IMR-90 (cell line): ENCODE results near the gene MAK. TPM values are rescaled to one million over a fixed set of nuclear protein-coding genes. Genes with fewer than 3 reads are reported as not detected.

Source experiments
- ATAC-seq: fragments of 200-7000 bp; cut with Tn5 transposase; 2 replicates; pipeline ENCODE4 v1.9.1; 2020; ENCODE audit warnings: low read depth, mild to moderate bottlenecking, moderate library complexity
- BruUV-seq: library from RNA; stranded (reverse); fragments of 400-500 nt; replicated peaks from 2 replicates; lab custom pipeline; 2021; lab: Mats Ljungman, UMichigan
- CTCF ChIA-PET: fragments of 300-600 bp; formaldehyde crosslinking; extraction: SDS; loops from one replicate; lab custom pipeline; 2021; ENCODE audit warnings: antibody characterized with exemption; lab: Yijun Ruan, JAX
- POLR2A ChIA-PET: fragments of 300-600 bp; sonication (Branson Sonifier 250); formaldehyde crosslinking; loops from one replicate; lab custom pipeline; 2022; ENCODE audit warnings: antibody characterized with exemption; ENCODE audit not compliant: unreplicated experiment; lab: Charles Lee
- DNase-seq: peaks from one replicate; pipeline ENCODE4 v3.0.0; 2013
- H2AFZ ChIP-seq: replicated peaks from 2 replicates; pipeline ENCODE3; 2013; ENCODE audit warnings: low read length, mild to moderate bottlenecking; ENCODE audit not compliant: poor library complexity
- H2AK5ac ChIP-seq: 2 replicates; pipeline ENCODE4 v1.6.1; 2013; ENCODE audit warnings: low read depth, low read length, inconsistent platforms
- H2AK9ac ChIP-seq: replicated peaks from 2 replicates; pipeline ENCODE3; 2013; ENCODE audit warnings: mild to moderate bottlenecking, low read depth, low read length, moderate library complexity; ENCODE audit not compliant: poor library complexity
- H2BK120ac ChIP-seq: 2 replicates; pipeline ENCODE4 v1.6.1; 2013; ENCODE audit warnings: low read depth, low read length, inconsistent platforms
- H2BK15ac ChIP-seq: 3 replicates; pipeline ENCODE4 v1.6.1; 2013; ENCODE audit warnings: low read depth, low read length, inconsistent platforms
- H2BK20ac ChIP-seq: 2 replicates; pipeline ENCODE4 v1.6.1; 2013; ENCODE audit warnings: low read depth, mild to moderate bottlenecking, inconsistent platforms, low read length, moderate library complexity
- H2BK5ac ChIP-seq: 2 replicates; pipeline ENCODE4 v1.6.1; 2013; ENCODE audit warnings: mild to moderate bottlenecking, low read depth, low read length, inconsistent platforms; ENCODE audit not compliant: poor library complexity, severe bottlenecking
- H3K14ac ChIP-seq: replicated peaks from 2 replicates; pipeline ENCODE4 v1.6.1; 2013; ENCODE audit warnings: low read depth, low read length, inconsistent platforms
- H3K18ac ChIP-seq: 2 replicates; pipeline ENCODE4 v1.6.1; 2013; ENCODE audit warnings: low read depth, low read length, control low read depth
- H3K23ac ChIP-seq: 2 replicates; pipeline ENCODE4 v1.6.1; 2013; ENCODE audit warnings: low read depth, low read length, inconsistent platforms
- H3K27ac ChIP-seq: 2 replicates; pipeline ENCODE4 v1.5.1; 2013; ENCODE audit warnings: mild to moderate bottlenecking, control low read depth, low read length; ENCODE audit not compliant: insufficient read depth
- H3K27me3 ChIP-seq: 2 replicates; pipeline ENCODE4 v1.6.1; 2013; ENCODE audit warnings: low read length; ENCODE audit not compliant: control insufficient read depth, insufficient read depth
- H3K36me3 ChIP-seq: 2 replicates; pipeline ENCODE4 v1.6.1; 2013; ENCODE audit warnings: low read length, mixed read lengths; ENCODE audit not compliant: control insufficient read depth, insufficient read depth
- H3K4ac ChIP-seq: 2 replicates; pipeline ENCODE4 v1.6.1; 2013; ENCODE audit warnings: low read depth, low read length, inconsistent platforms
- H3K4me1 ChIP-seq: 2 replicates; pipeline ENCODE4 v1.6.1; 2013; ENCODE audit warnings: low read length, mixed read lengths; ENCODE audit not compliant: control insufficient read depth, insufficient read depth
- H3K4me2 ChIP-seq: 2 replicates; pipeline ENCODE4 v1.6.1; 2013; ENCODE audit warnings: low read depth, mild to moderate bottlenecking, control low read depth, low read length, moderate library complexity
- H3K4me3 ChIP-seq: 2 replicates; pipeline ENCODE4 v1.5.1; 2013; ENCODE audit warnings: low read depth, mild to moderate bottlenecking, control low read depth, low read length, moderate library complexity; ENCODE audit not compliant: insufficient read depth
- H3K56ac ChIP-seq: 2 replicates; pipeline ENCODE4 v1.6.1; 2013; ENCODE audit warnings: low read length, inconsistent platforms; ENCODE audit not compliant: insufficient read depth; ENCODE audit errors: extremely low read depth
- H3K79me1 ChIP-seq, 2 experiments: 2 replicates each; pipeline ENCODE4 v1.6.1; 2013; ENCODE audit warnings: low read length in 2 of 2, inconsistent platforms in 1 of 2, low read depth in 1 of 2
- H3K9ac ChIP-seq: 2 replicates; pipeline ENCODE4 v1.6.1; 2013; ENCODE audit warnings: low read depth, low read length, control low read depth
- H3K9me1 ChIP-seq: 2 replicates; pipeline ENCODE4 v1.6.1; 2013; ENCODE audit warnings: low read length, inconsistent platforms; ENCODE audit not compliant: insufficient read depth
- H3K9me3 ChIP-seq: 2 replicates; pipeline ENCODE4 v1.6.1; 2013; ENCODE audit warnings: low read length; ENCODE audit not compliant: control insufficient read depth, insufficient read depth
- H4K20me1 ChIP-seq: 2 replicates; pipeline ENCODE4 v1.6.1; 2013; ENCODE audit warnings: low read length, inconsistent platforms; ENCODE audit not compliant: insufficient read depth
- H4K5ac ChIP-seq: 2 replicates; pipeline ENCODE4 v1.6.1; 2013; ENCODE audit warnings: mild to moderate bottlenecking, low read depth, low read length, control low read depth
- H4K8ac ChIP-seq, 2 experiments: 2 replicates each; pipeline ENCODE4 v1.6.1; 2013; ENCODE audit warnings: low read depth in 2 of 2, low read length in 2 of 2, control low read depth in 1 of 2, inconsistent platforms in 1 of 2
- H4K91ac ChIP-seq: 2 replicates; pipeline ENCODE4 v1.6.1; 2013; ENCODE audit warnings: low read depth, low read length, inconsistent platforms; ENCODE audit not compliant: insufficient read depth
- BHLHE40 ChIP-seq: fragments of 150-350 bp; IDR thresholded peaks from 2 replicates; pipeline ENCODE4 v1.6.1; 2016; ENCODE audit warnings: mild to moderate bottlenecking, low read depth, low read length
- CEBPB ChIP-seq: IDR thresholded peaks from 2 replicates; pipeline ENCODE4 v1.6.1; 2012; ENCODE audit warnings: low read depth, low read length, improper control_type of control experiment
- CHD1 ChIP-seq: IDR thresholded peaks from 2 replicates; pipeline ENCODE4 v1.6.1; 2012; ENCODE audit warnings: low read depth, low read length, improper control_type of control experiment
- FOS ChIP-seq: fragments of 150-350 bp; IDR thresholded peaks from 2 replicates; pipeline ENCODE4 v1.6.1; 2016; ENCODE audit warnings: low read depth, low read length
- MAFK ChIP-seq: IDR thresholded peaks from 2 replicates; pipeline ENCODE4 v1.6.1; 2012; ENCODE audit warnings: low read depth, low read length, improper control_type of control experiment
- MAZ ChIP-seq: IDR thresholded peaks from 2 replicates; pipeline ENCODE4 v1.6.1; 2012; ENCODE audit warnings: low read depth, mild to moderate bottlenecking, low read length, improper control_type of control experiment, moderate library complexity, borderline replicate concordance
- NFE2L2 ChIP-seq: fragments of 150-350 bp; IDR thresholded peaks from 2 replicates; pipeline ENCODE4 v1.6.1; 2016; ENCODE audit warnings: low read depth, mild to moderate bottlenecking, low read length
- POLR2A ChIP-seq: IDR thresholded peaks from 2 replicates; pipeline ENCODE4 v1.6.1; 2012; ENCODE audit warnings: mild to moderate bottlenecking, low read depth, low read length
- RAD21 ChIP-seq: IDR thresholded peaks from 2 replicates; pipeline ENCODE4 v1.6.1; 2012; ENCODE audit warnings: low read length, improper control_type of control experiment
- RCOR1 ChIP-seq: IDR thresholded peaks from 2 replicates; pipeline ENCODE4 v1.6.1; 2012; ENCODE audit warnings: mild to moderate bottlenecking, low read length, improper control_type of control experiment; ENCODE audit not compliant: insufficient replicate concordance
- WGBS, 2 experiments: methylation state at CpG; one replicate each; pipeline versions ENCODE4 v1.1.5 to v1.1.7; 2013; ENCODE audit warnings: missing lambda C conversion rate in 2 of 2; ENCODE audit not compliant: insufficient read length in 1 of 2; ENCODE audit errors: extremely low coverage in 2 of 2; 5-methylcytosine and 5-hydroxymethylcytosine counted together
- dilution Hi-C: fragments of 300-500 bp; cut with HindIII; formaldehyde crosslinking; loops from one replicate; pipeline ENCODE4 v1.14.3; 2018; ENCODE audit warnings: low sequenced_read_pairs; ENCODE audit not compliant: unreplicated experiment
- in situ Hi-C: fragments of 300-500 bp; cut with MboI; formaldehyde crosslinking; loops from 3 replicates; pipeline ENCODE4 v1.14.3; 2019; ENCODE audit warnings: low sequenced_read_pairs, inconsistent platforms, mixed read lengths
- intact Hi-C: fragments of 100-400 bp; cut with micrococcal nuclease; formaldehyde crosslinking; loops from 2 replicates; pipeline ENCODE4 v1.10.0; 2022
- polyA plus RNA-seq, 3 experiments: library from polyadenylated mRNA; depleted of rRNA; stranded (reverse); fragments of >200 nt; gene quantifications; 2 replicates each; pipeline ENCODE4 v1.2.3, GENCODE V29; 2012; ENCODE audit warnings: low replicate concordance in 1 of 3
- total RNA-seq: library from RNA; depleted of rRNA; stranded (reverse); fragments of >200 nt; gene quantifications from 2 replicates; pipeline ENCODE4 v1.2.3, GENCODE V29; 2012
- TF ChIP-seq, protein P1 (sequence below): conservative IDR thresholded peaks from 2 replicates; pipeline ENCODE4 v1.5.1; 2012; ENCODE audit warnings: mild to moderate bottlenecking, low read depth, low read length, improper control_type of control experiment
- TF ChIP-seq, protein P2 (sequence below): fragments of 150-350 bp; IDR thresholded peaks from 2 replicates; pipeline ENCODE4 v1.6.1; 2017; ENCODE audit warnings: mild to moderate bottlenecking, antibody characterized with exemption, low read length, low read depth

MAK gene
- total and polyA plus RNA-seq, 2 of the 4 experiments (the other 2 are of a cell fraction): not detected

GRCh38 chr6:10720265-10720959 is 117.9 kb downstream of the MAK start:
- H2BK20ac ChIP-seq: no peak overlapping the region
- peak overlapping the region; percentile 89 for H2AFZ ChIP-seq
- H3K18ac ChIP-seq: peak overlapping the region; percentile 55
- H3K4ac ChIP-seq: peak overlapping the region; percentile 82
- peak overlapping the region; percentile 91 for H2AK9ac ChIP-seq
- peak overlapping the region; percentile 62; the same call in 1 of the 2 replicates for H2AK5ac ChIP-seq
- H2BK15ac ChIP-seq: no peak overlapping the region
- peak overlapping the region; percentile 83 to 86; a peak in 3 of 4 replicates for H4K8ac ChIP-seq
- peaks cover 4% of the 10 kb centered on the region; the same call in 1 of the 2 replicates for H4K20me1 ChIP-seq
- no peaks in the 10 kb centered on the region for H3K27me3 ChIP-seq
- peak overlapping the region; percentile 49 for H2BK120ac ChIP-seq
- ChIA-PET CTCF (no interaction called here), POLR2A (no interaction called here)
- peaks cover 18 to 36% of the 10 kb centered on the region in 2 experiments for H3K79me1 ChIP-seq
- H4K5ac ChIP-seq: peak overlapping the region; percentile 85
- intact Hi-C loops: loop anchor here (5.0 kb wide), 1 partner anchor 82 kb away; no protein-coding TSS in a partner anchor
- peak overlapping the region; percentile 82 for H3K27ac ChIP-seq
- H3K4me2 ChIP-seq: peak overlapping the region; percentile 78
- H2BK5ac ChIP-seq: peak overlapping the region; percentile 81
- H3K14ac ChIP-seq: peak overlapping the region; percentile 84
- peak overlapping the region; percentile 81 for H3K9ac ChIP-seq
- peaks cover 9% of the 10 kb centered on the region for H3K9me1 ChIP-seq
- H3K36me3 ChIP-seq: peaks cover 4% of the 10 kb centered on the region
- H4K91ac ChIP-seq: peak overlapping the region; percentile 76
- BruUV-seq: no TSS peak
- in situ Hi-C loops: no loop called here
- DNase-seq (peak; percentile 17), ATAC-seq (peak; percentile 4; the same call in 1 of the 2 replicates)
- TF ChIP-seq RAD21 (no peak), FOS (no peak), CHD1 (no peak), POLR2A (no peak), NFE2L2 (no peak), MAZ (no peak), MAFK (no peak), CEBPB (no peak), RCOR1 (no peak), BHLHE40 (no peak)
- TF ChIP-seq, protein P1, sequence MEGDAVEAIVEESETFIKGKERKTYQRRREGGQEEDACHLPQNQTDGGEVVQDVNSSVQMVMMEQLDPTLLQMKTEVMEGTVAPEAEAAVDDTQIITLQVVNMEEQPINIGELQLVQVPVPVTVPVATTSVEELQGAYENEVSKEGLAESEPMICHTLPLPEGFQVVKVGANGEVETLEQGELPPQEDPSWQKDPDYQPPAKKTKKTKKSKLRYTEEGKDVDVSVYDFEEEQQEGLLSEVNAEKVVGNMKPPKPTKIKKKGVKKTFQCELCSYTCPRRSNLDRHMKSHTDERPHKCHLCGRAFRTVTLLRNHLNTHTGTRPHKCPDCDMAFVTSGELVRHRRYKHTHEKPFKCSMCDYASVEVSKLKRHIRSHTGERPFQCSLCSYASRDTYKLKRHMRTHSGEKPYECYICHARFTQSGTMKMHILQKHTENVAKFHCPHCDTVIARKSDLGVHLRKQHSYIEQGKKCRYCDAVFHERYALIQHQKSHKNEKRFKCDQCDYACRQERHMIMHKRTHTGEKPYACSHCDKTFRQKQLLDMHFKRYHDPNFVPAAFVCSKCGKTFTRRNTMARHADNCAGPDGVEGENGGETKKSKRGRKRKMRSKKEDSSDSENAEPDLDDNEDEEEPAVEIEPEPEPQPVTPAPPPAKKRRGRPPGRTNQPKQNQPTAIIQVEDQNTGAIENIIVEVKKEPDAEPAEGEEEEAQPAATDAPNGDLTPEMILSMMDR: no peak
- TF ChIP-seq, protein P2, sequence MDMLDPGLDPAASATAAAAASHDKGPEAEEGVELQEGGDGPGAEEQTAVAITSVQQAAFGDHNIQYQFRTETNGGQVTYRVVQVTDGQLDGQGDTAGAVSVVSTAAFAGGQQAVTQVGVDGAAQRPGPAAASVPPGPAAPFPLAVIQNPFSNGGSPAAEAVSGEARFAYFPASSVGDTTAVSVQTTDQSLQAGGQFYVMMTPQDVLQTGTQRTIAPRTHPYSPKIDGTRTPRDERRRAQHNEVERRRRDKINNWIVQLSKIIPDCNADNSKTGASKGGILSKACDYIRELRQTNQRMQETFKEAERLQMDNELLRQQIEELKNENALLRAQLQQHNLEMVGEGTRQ: no peak
- dilution Hi-C loops: no loop called here
- no peak overlapping the region; the same call in 1 of the 2 replicates for H3K56ac ChIP-seq
- H3K9me3 ChIP-seq: peaks cover 9% of the 10 kb centered on the region
- H3K4me1 ChIP-seq: peaks cover 8% of the 10 kb centered on the region
- no peak overlapping the region; the same call in 1 of the 2 replicates for H3K23ac ChIP-seq
- 29% methylated on average over 19 of the region's 49 CpGs; no CpG with 5 or more reads in 1 of the 2 experiments for WGBS, 2 experiments
- peak overlapping the region; percentile 76 for H3K4me3 ChIP-seq
